ENCODE results near the gene COBL.

COBL gene

DNA sequence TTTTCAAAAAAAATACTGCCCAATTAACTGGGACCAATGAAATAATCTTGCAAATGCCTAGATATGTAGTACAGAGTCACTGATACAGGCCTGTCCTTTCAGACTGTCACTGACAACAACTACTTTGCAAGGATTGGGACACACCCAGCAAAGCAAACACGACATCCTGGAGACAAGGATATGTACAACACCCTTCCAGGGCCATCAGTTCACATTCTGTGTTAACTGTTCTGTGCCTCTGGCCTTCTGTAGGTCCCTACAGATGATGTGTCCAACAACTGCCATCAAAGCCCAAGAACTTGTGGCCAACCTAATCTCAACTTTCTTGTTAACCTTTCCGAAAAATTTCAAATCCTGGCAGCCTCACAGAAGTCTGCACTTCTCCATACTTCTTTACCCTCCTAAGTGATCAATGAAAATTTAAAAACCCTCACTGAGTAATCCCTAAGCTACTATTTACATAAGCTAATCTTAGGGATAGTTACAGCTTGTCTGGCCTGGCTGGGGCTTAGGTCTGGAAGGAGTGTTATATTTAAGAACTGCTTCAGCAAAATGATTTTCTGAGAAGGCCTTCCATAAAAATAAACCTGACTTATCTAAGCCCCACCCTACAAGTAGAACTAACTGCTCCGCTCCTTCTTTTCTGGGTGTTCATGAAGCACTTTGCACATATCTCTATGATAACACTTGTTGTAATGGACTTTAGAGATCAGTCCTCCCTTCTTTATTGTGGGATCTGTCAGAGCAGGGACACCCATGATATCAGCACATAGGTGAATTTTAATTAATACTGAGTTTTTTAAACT, 21.0 kb downstream of the COBL start:
- Histone ChIP-seq H3K27me3 (replicated peaks) (no peaks in the 10 kb centered on the region), H3K4me3 (ENCODE audit: low read depth, low read length) (no peak overlapping the region), H3K27ac (no peak overlapping the region), H3K36me3 (replicated peaks) (no peaks in the 10 kb centered on the region)
- in situ Hi-C loops (cut with HindIII; ENCODE audit: low pct_ligation_motif_present, low sequenced_read_pairs) = no loop called here
- TF ChIP-seq, protein P1, sequence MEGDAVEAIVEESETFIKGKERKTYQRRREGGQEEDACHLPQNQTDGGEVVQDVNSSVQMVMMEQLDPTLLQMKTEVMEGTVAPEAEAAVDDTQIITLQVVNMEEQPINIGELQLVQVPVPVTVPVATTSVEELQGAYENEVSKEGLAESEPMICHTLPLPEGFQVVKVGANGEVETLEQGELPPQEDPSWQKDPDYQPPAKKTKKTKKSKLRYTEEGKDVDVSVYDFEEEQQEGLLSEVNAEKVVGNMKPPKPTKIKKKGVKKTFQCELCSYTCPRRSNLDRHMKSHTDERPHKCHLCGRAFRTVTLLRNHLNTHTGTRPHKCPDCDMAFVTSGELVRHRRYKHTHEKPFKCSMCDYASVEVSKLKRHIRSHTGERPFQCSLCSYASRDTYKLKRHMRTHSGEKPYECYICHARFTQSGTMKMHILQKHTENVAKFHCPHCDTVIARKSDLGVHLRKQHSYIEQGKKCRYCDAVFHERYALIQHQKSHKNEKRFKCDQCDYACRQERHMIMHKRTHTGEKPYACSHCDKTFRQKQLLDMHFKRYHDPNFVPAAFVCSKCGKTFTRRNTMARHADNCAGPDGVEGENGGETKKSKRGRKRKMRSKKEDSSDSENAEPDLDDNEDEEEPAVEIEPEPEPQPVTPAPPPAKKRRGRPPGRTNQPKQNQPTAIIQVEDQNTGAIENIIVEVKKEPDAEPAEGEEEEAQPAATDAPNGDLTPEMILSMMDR (IDR thresholded peaks at IDR 0.05; ENCODE audit: low read depth, low read length, missing control alignments) = no peak
- no peak for DNase-seq

DNA sequence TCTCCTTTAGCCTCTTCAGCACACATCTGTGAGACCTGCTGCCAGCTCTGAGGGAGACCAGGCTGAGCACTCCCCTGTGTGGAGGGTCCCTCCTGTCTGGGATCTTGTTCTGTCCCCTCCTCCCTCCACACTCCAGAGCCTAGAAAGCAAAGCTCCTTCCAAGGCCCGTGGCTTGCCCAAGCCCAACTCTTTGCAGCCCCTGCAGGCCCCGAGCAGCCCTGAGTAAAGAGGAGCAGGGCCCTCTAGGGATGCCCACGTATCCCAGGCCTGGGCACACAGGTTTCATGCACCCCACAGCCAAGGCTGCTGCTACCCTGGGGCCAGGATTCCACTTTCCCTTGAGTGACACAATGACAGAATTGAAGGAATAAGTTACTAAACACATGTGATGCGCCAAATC, 24.0 kb downstream of the COBL start:
- TF ChIP-seq, protein P1 (IDR thresholded peaks at IDR 0.05; ENCODE audit: low read depth, low read length, missing control alignments) = no peak
- no peaks in the 10 kb centered on the region for H3K36me3 ChIP-seq (replicated peaks)
- in situ Hi-C loops (cut with HindIII; ENCODE audit: low pct_ligation_motif_present, low sequenced_read_pairs) = no loop called here

DNA sequence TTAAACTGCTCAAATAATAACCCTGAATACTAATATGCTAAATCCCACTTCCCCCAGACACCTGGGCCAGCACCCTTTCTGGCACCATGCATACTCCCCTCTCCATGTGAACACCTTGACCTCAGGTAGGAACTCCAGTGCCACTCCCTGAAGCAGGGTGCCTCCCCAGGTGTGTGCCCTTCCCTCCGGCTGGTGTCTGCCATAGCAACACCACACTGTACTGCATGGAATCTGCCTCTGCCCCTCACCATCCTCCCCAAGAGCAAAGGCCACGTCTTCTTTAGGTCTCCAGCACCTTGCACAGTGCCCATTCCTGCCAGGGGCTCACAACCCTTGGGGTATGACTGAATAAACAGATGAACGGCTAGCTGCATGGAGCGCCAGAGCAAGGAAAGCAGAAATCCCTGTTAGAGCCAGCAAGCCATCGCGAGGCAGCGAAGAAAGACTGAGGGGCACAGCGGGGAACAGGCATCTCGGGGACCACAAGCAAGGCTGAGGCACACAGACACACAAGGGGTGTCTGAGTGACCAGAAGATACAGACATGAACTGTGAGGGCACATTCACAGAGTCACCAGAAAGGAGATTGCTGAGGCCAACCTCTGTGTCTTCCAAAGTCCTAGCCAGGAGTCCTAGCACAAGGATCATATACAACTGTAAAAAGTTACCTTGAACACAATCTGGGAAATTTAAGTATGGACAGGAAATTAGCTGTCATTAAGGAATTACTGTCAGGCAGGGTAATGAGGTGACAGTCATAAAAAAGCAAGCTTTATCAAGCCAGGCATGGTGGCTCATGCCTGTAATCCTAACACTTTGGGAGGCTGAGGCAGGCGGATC, 25.7 kb downstream of the COBL start:
- no peak for DNase-seq
- Histone ChIP-seq H3K4me3 (ENCODE audit: low read depth, low read length) (no peak overlapping the region), H3K36me3 (replicated peaks) (no peaks in the 10 kb centered on the region), H3K27me3 (replicated peaks) (no peaks in the 10 kb centered on the region), H3K27ac (no peak overlapping the region)
- TF ChIP-seq, protein P1 (IDR thresholded peaks at IDR 0.05; ENCODE audit: low read depth, low read length, missing control alignments) = no peak
- in situ Hi-C loops (cut with HindIII; ENCODE audit: low pct_ligation_motif_present, low sequenced_read_pairs) = no loop called here

More for the DNA sequence above, 24.0 kb downstream of the COBL start:
- Histone ChIP-seq H3K27me3 (replicated peaks) (no peaks in the 10 kb centered on the region), H3K27ac (no peak overlapping the region), H3K4me3 (ENCODE audit: low read depth, low read length) (no peak overlapping the region)
- DNase-seq = no peak

DNA sequence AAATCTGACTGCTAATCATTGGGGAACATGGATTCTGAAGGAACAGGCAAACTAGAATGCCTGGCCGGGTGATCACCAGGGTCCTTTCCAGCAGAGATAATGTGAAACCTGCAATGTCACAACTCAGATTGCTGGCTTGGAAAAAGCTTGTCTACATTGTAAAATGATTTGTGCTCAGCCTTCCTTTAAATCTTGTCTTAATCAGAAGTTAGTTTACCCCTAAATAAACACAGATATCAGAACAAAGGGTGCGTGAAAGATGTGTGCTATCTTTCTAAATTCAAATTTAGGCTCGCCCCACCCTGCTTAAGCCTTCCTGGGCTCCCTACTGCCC, 26.3 kb downstream of the COBL start:
- no peaks in the 10 kb centered on the region for H3K36me3 ChIP-seq (replicated peaks)
- in situ Hi-C loops (cut with HindIII; ENCODE audit: low pct_ligation_motif_present, low sequenced_read_pairs) = no loop called here
- no peaks in the 10 kb centered on the region for H3K27me3 ChIP-seq (replicated peaks)
- no peak overlapping the region for H3K4me3 ChIP-seq (ENCODE audit: low read depth, low read length)
- DNase-seq = no peak
- TF ChIP-seq, protein P1 (IDR thresholded peaks at IDR 0.05; ENCODE audit: low read depth, low read length, missing control alignments) = no peak
- no peak overlapping the region for H3K27ac ChIP-seq

DNA sequence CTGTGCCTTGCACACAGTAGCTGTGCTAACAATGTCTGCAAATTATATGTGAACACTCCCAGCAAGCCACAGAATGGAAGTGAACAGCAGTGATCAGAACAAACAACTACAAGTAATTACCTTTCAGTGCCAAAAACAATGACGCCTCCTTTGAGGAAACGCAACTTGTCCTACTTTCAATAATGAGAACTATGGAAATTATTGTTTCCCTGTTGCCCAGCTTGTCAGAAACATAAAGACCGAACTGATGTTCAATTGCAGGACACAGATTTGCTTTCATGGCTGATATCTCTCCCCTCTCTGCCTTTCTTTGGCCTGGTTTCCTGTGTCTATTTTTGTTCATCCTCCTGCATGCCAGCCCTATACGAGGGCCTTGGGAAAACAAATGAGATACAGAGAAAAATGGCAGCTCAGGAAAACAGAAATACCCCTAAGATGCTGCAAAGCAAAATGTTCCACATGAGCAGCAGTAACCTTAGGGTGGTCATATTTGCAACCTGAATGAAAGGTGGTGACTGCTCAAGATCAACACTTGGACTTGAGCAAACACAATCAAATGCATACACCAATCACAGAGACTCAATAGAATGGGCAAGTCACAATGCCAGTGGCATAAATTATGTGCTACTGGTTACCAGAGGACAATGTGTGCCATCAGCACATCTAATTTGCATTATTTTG, 26.8 kb downstream of the COBL start:
- no peak for DNase-seq
- Histone ChIP-seq H3K4me3 (ENCODE audit: low read depth, low read length) (no peak overlapping the region), H3K36me3 (replicated peaks) (no peaks in the 10 kb centered on the region), H3K27me3 (replicated peaks) (no peaks in the 10 kb centered on the region), H3K27ac (no peak overlapping the region)
- in situ Hi-C loops (cut with HindIII; ENCODE audit: low pct_ligation_motif_present, low sequenced_read_pairs) = no loop called here
- TF ChIP-seq, protein P1 (IDR thresholded peaks at IDR 0.05; ENCODE audit: low read depth, low read length, missing control alignments) = no peak

Data from brain microvascular endothelial cell (primary cell).